WERI-Rb-1 (cell line): ENCODE measurements around the gene CFAP54.

Experiments used
- DNase-seq: peaks from one replicate; pipeline ENCODE4 v3.0.0-alpha.2; 2020
- H3K27ac ChIP-seq: fragments of 250-450 bp; sonication (Bioruptor Pico); 2 replicates; pipeline ENCODE4 v1.5.1; 2020; ENCODE audit warnings: mild to moderate bottlenecking, moderate library complexity
- H3K27me3 ChIP-seq: fragments of 250-450 bp; sonication (Bioruptor Pico); 2 replicates; pipeline ENCODE4 v1.5.1; 2021; ENCODE audit warnings: mild to moderate bottlenecking, low read depth, moderate library complexity; ENCODE audit not compliant: insufficient read depth, severe bottlenecking
- H3K36me3 ChIP-seq: fragments of 250-450 bp; sonication (Bioruptor Pico); 2 replicates; pipeline ENCODE4 v1.5.1; 2020; ENCODE audit warnings: mild to moderate bottlenecking, moderate library complexity
- H3K4me3 ChIP-seq: 2 replicates; pipeline ENCODE4 v1.5.1; 2011; ENCODE audit warnings: low read depth, mild to moderate bottlenecking, control low read depth, low read length
- H3K9me3 ChIP-seq: fragments of 250-450 bp; sonication (Bioruptor Pico); 2 replicates; pipeline ENCODE4 v1.5.1; 2021; ENCODE audit warnings: mild to moderate bottlenecking, moderate library complexity; ENCODE audit not compliant: severe bottlenecking
- TF ChIP-seq, protein P1 (sequence below): IDR thresholded peaks from 2 replicates; pipeline ENCODE4 v1.5.1; 2011; ENCODE audit warnings: low read depth, mild to moderate bottlenecking, control low read depth, inconsistent platforms, low read length

Gene CFAP54

DNA sequence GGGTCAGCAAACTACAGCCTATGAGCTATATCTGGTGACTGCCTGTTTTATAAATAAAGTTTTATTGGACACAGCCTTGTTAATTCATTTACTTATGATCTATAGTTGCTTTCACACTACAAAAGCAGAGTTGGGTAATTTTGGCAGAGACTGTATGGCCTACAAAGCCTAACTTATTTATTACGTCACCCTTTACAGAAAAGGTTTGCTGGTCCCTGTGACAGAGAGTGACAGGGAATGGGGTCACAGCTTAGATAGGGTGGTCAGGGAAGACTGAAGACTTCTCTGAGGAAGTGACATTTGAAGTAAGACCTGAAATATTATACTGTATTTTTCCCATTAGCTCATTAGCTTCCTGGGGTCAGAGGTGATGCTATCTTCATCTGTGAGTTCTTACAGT is 342.0 kb downstream of the CFAP54 start:
- H3K27ac ChIP-seq = no peak overlapping the region
- TF ChIP-seq, protein P1, sequence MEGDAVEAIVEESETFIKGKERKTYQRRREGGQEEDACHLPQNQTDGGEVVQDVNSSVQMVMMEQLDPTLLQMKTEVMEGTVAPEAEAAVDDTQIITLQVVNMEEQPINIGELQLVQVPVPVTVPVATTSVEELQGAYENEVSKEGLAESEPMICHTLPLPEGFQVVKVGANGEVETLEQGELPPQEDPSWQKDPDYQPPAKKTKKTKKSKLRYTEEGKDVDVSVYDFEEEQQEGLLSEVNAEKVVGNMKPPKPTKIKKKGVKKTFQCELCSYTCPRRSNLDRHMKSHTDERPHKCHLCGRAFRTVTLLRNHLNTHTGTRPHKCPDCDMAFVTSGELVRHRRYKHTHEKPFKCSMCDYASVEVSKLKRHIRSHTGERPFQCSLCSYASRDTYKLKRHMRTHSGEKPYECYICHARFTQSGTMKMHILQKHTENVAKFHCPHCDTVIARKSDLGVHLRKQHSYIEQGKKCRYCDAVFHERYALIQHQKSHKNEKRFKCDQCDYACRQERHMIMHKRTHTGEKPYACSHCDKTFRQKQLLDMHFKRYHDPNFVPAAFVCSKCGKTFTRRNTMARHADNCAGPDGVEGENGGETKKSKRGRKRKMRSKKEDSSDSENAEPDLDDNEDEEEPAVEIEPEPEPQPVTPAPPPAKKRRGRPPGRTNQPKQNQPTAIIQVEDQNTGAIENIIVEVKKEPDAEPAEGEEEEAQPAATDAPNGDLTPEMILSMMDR = no peak
- H3K9me3 ChIP-seq = no peaks in the 10 kb centered on the region
- H3K36me3 ChIP-seq = no peaks in the 10 kb centered on the region
- no peak for DNase-seq
- no peak overlapping the region for H3K4me3 ChIP-seq
- H3K27me3 ChIP-seq = no peaks in the 10 kb centered on the region

- Histone ChIP-seq H3K36me3 (no peaks in the 10 kb centered on the region), H3K9me3 (no peaks in the 10 kb centered on the region), H3K27me3 (no peaks in the 10 kb centered on the region), H3K4me3 (no peak overlapping the region), H3K27ac (no peak overlapping the region)
- TF ChIP-seq, protein P1 = no peak
- no peak for DNase-seq
Measured at GRCh38 chr12:96846293-96846692, 356.9 kb downstream of the CFAP54 start.

- peaks cover 2% of the 10 kb centered on the region for H3K27me3 ChIP-seq
- no peaks in the 10 kb centered on the region for H3K36me3 ChIP-seq
- no peak overlapping the region for H3K27ac ChIP-seq
- H3K9me3 ChIP-seq = no peaks in the 10 kb centered on the region
- H3K4me3 ChIP-seq = no peak overlapping the region
- TF ChIP-seq, protein P1 = no peak
- no peak for DNase-seq
Measured at GRCh38 chr12:96850676-96851075, 361.3 kb downstream of the CFAP54 start.

GRCh38 chr12:96858162-96858561 is 368.8 kb downstream of the CFAP54 start:
- peaks cover 16% of the 10 kb centered on the region for H3K27me3 ChIP-seq
- no peaks in the 10 kb centered on the region for H3K9me3 ChIP-seq
- no peak for DNase-seq
- no peak overlapping the region for H3K27ac ChIP-seq
- TF ChIP-seq, protein P1 = no peak
- H3K4me3 ChIP-seq = no peak overlapping the region
- H3K36me3 ChIP-seq = no peaks in the 10 kb centered on the region

GRCh38 chr12:96861656-96862055 is 372.3 kb downstream of the CFAP54 start:
- no peaks in the 10 kb centered on the region for H3K36me3 ChIP-seq
- no peak overlapping the region for H3K4me3 ChIP-seq
- TF ChIP-seq, protein P1 = no peak
- no peaks in the 10 kb centered on the region for H3K9me3 ChIP-seq
- no peak overlapping the region for H3K27ac ChIP-seq
- H3K27me3 ChIP-seq = peaks cover 16% of the 10 kb centered on the region
- no peak for DNase-seq

DNA sequence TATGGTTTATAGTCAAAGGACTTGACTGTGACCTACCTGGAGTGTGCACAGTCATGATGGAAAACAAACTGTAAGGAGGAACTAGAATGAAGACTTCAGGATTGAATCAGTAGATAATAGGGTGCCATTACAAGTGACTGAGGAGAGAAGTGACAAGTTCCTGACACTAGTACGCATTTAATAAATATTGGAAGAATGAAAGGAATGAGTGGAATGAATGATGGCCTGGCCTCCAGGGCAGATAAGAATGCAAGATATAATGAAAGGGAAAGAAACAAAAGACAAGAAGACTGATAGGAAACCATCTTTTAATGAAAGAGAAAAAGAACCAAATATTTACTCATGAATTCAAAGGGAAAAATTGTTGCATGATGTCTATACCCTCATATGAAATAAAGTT is 372.9 kb downstream of the CFAP54 start:
- H3K4me3 ChIP-seq = no peak overlapping the region
- H3K36me3 ChIP-seq = no peaks in the 10 kb centered on the region
- H3K9me3 ChIP-seq = no peaks in the 10 kb centered on the region
- TF ChIP-seq, protein P1 = no peak
- no peak overlapping the region for H3K27ac ChIP-seq
- no peak for DNase-seq
- peaks cover 19% of the 10 kb centered on the region for H3K27me3 ChIP-seq
